ENCODE measurements around the gene TTLL12.
A peak's percentile ranks its signal among the peaks of the same experiment; 100 is the strongest.

DNA sequence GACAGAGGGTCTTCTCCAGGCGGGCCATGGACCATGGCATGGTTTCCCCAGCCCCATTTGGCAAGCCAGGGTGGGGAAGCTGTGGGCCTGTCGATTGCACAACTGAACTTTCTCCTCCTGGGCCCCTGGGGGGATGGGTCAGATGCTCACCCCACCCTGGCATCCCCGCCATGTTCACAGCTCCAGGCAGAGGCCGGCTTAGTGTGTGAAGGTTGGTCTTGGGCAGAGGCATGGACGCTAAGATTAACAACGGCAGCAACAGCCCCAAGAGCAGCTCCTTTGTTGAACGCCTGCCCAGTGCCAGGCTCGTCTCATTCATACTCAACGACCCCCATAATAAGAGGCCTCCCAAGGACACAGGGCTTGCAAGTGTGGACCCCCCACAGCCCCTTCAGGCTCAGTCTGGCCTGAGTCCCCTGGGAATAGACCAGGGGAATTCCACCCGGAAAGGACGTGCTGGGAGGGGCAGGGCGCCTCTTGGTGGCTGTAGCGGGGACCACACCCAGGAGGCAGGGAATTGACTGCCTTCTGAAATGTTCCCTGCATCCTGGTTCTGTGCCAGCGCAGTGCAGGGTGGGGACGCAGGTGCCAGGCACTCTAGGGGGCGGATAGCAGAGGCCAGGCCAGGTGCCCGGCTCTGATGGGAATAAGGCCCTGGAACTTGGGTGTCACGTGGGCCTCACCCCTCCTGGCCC lies 27.3 kb downstream of the TTLL12 start:
- TF ChIP-seq CTCF (IDR thresholded peaks at IDR 0.05) (peak in 4 of 7 experiments; percentile 29 to 48 (median 40)), POLR2A (IDR thresholded peaks at IDR 0.05) (no peak)
